Epithelial cell of proximal tubule (primary cell): ENCODE results near the gene SLC16A1. TPM values are rescaled to one million over a fixed set of nuclear protein-coding genes. Genes with fewer than 3 reads are reported as not detected.
"Not testable (repeated sequence)": the region's sequence is repeated elsewhere in the genome, so short reads cannot be mapped to it uniquely, and the experiment has no call there.

Source experiments
- DNase-seq: peaks from one replicate; pipeline ENCODE4 v3.0.0-alpha.2; 2011; ENCODE audit warnings: low read depth
- H3K4me3 ChIP-seq: 2 replicates; pipeline ENCODE4 v1.5.1; 2011; ENCODE audit warnings: low read depth, mild to moderate bottlenecking, low read length
- CTCF ChIP-seq: conservative IDR thresholded peaks from 2 replicates; pipeline ENCODE4 v1.5.1; 2012; ENCODE audit warnings: low read depth, mild to moderate bottlenecking, low read length
- total RNA-seq: library from RNA; depleted of rRNA; stranded (reverse); fragments of >200 nt; gene quantifications from 2 replicates; pipeline ENCODE4 v1.2.3, GENCODE V29; 2015

The SLC16A1 gene
- total RNA-seq, 1 donor from 2014 or later: 61.4 TPM

- TF ChIP-seq CTCF: no peak
- DNase-seq: no peak
Observed at GRCh38 chr1:112982853-112983536, 27.0 kb upstream of the SLC16A1 start.

GRCh38 chr1:112982328-112982727, 26.3 kb upstream of the SLC16A1 start:
- TF ChIP-seq CTCF: no peak
- DNase-seq: no peak
- H3K4me3 ChIP-seq: no peak overlapping the region

More at GRCh38 chr1:112982853-112983536, 27.0 kb upstream of the SLC16A1 start:
- H3K4me3 ChIP-seq: no peak overlapping the region

GRCh38 chr1:112981834-112982233, 25.8 kb upstream of the SLC16A1 start:
- DNase-seq, H3K4me3 ChIP-seq: not testable (repeated sequence)

- no peak overlapping the region for H3K4me3 ChIP-seq
- TF ChIP-seq CTCF: no peak
- DNase-seq: no peak
Observed at GRCh38 chr1:112981426-112981825, 25.4 kb upstream of the SLC16A1 start.

GRCh38 chr1:112975336-112975735, 19.3 kb upstream of the SLC16A1 start:
- H3K4me3 ChIP-seq: no peak overlapping the region
- no peak for DNase-seq
- TF ChIP-seq CTCF: no peak

- H3K4me3 ChIP-seq: no peak overlapping the region
- DNase-seq: no peak
- TF ChIP-seq CTCF: no peak
Observed at GRCh38 chr1:112974646-112975045, 18.6 kb upstream of the SLC16A1 start.

- no peak overlapping the region for H3K4me3 ChIP-seq
- no peak for DNase-seq
- TF ChIP-seq CTCF: no peak
Observed at GRCh38 chr1:112973788-112974187, 17.8 kb upstream of the SLC16A1 start.
